ENCODE results near the gene RTF1. TPM values are rescaled to one million over a fixed set of nuclear protein-coding genes. Genes with fewer than 3 reads are reported as not detected.
A peak's percentile ranks its signal among the peaks of the same experiment; 100 is the strongest.

The RTF1 gene
- total and polyA plus RNA-seq, 2 donors (not counting 3 experiments of a cell fraction or from before 2014, with no cell fraction given), result 19.2 to 40.6 TPM

DNA sequence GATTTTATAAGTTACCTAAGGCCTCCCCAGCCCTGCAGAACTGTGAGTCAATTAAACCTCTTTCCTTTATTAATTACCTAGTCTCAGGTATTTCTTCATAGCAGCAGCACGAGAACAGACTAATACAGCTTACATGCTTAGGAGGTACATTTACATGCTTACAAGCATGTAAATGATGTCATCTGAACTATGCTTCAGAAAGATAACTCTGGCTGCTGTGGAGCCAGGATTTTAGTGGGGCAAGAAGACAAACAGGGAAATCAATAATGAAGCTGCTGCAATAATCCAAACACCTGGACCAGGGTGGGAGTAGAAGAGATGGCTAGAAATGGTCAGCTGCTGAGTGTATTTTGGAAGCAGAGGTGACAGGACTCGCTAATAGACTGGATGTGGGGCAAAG lies 24.2 kb upstream of the RTF1 start:
- DNase-seq (ENCODE audit: low read depth, low spot score), result no peak
- TF ChIP-seq, protein P1, sequence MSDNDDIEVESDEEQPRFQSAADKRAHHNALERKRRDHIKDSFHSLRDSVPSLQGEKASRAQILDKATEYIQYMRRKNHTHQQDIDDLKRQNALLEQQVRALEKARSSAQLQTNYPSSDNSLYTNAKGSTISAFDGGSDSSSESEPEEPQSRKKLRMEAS (IDR thresholded peaks at IDR 0.05; ENCODE audit: insufficient read depth, insufficient read length), result no peak
- TF ChIP-seq EZH2 (IDR thresholded peaks at IDR 0.05; ENCODE audit: borderline replicate concordance, low read depth, low read length, severe bottlenecking), result no peak
- no peak for TF ChIP-seq GATA2 (IDR thresholded peaks at IDR 0.05; ENCODE audit: insufficient read depth, insufficient read length, low read depth, low read length)
- TF ChIP-seq POLR2AphosphoS5 (IDR thresholded peaks at IDR 0.05; ENCODE audit: insufficient read depth, low read depth, low read length), result no peak
- no peak for TF ChIP-seq JUN (IDR thresholded peaks at IDR 0.05; ENCODE audit: borderline replicate concordance, insufficient read depth, insufficient read length, low read depth)
- H3K9ac ChIP-seq (replicated peaks; ENCODE audit: extremely low read depth, insufficient read depth, low read length), result no peak overlapping the region
- no peak overlapping the region for H3K27ac ChIP-seq (ENCODE audit: insufficient read depth, low read depth, low read length)
- H3K4me1 ChIP-seq (ENCODE audit: control insufficient read depth, extremely low read depth, insufficient read depth, low read length), result peaks cover 6% of the 10 kb centered on the region
- no peak overlapping the region for H3K4me2 ChIP-seq (ENCODE audit: insufficient read depth, low read length)
- no peak for FAIRE-seq
- H3K9me3 ChIP-seq (replicated peaks; ENCODE audit: control insufficient read depth, insufficient read depth, low read length), result no peaks in the 10 kb centered on the region
- H3K36me3 ChIP-seq (ENCODE audit: control insufficient read depth in 2 of 2, extremely low read depth in 1 of 2, insufficient read depth in 2 of 2, low read length in 2 of 2), result peaks cover 2 to 9% of the 10 kb centered on the region in 2 experiments
- no peak overlapping the region for H3K4me3 ChIP-seq (replicated peaks in 1 of 3; ENCODE audit: insufficient read depth in 1 of 3, low read depth in 1 of 3, low read length in 3 of 3)
- no peaks in the 10 kb centered on the region for H3K27me3 ChIP-seq (ENCODE audit: control insufficient read depth in 2 of 2, insufficient read depth in 2 of 2, low read length in 2 of 2)
- POLR2A ChIA-PET, result no interaction called here
- H3K9me1 ChIP-seq (replicated peaks; ENCODE audit: control insufficient read depth, extremely low read depth, insufficient read depth, low read length), result no peaks in the 10 kb centered on the region
- no TSS peak for BruUV-seq (replicated peaks)
- dilution Hi-C loops (cut with MboI; ENCODE audit: extremely low pct_ligation_motif_present, low sequenced_read_pairs), result no loop called here
- intact Hi-C loops (cut with micrococcal nuclease), result no loop called here
- H4K20me1 ChIP-seq (replicated peaks; ENCODE audit: control insufficient read depth, extremely low read depth, insufficient read depth, low read length), result no peaks in the 10 kb centered on the region
- H2AFZ ChIP-seq (ENCODE audit: low read depth, low read length), result no peak overlapping the region
- no peaks in the 10 kb centered on the region for H3K79me2 ChIP-seq (ENCODE audit: control insufficient read depth, insufficient read depth, low read length)
- CTCF ChIA-PET, result no interaction called here

DNA sequence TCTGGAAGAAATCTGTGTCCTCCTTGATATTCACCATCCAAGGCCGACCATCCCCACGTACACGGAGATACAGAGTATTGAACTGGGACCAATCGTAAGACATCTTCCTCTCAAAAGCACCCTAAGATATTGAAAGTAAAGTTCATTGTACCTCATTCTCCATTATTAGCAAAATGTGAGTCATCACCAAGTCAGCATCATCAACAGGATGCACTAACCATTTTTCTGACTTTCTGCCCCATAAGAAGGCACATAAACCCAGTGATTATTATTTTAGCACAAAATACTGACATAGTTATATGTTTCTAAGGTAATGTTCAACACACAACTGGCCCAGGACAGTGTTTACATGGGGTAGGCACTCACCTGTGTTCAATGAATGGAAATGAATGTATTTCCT lies 22.0 kb upstream of the RTF1 start:
- H3K9me3 ChIP-seq (replicated peaks; ENCODE audit: control insufficient read depth, insufficient read depth, low read length), result no peaks in the 10 kb centered on the region
- H3K9ac ChIP-seq (replicated peaks; ENCODE audit: extremely low read depth, insufficient read depth, low read length), result no peak overlapping the region
- H3K79me2 ChIP-seq (ENCODE audit: control insufficient read depth, insufficient read depth, low read length), result no peaks in the 10 kb centered on the region
- FAIRE-seq (peak; percentile 35), DNase-seq (ENCODE audit: low read depth, low spot score) (peak; percentile 9)
- dilution Hi-C loops (cut with MboI; ENCODE audit: extremely low pct_ligation_motif_present, low sequenced_read_pairs) (no loop called here), intact Hi-C loops (cut with micrococcal nuclease) (no loop called here)
- ChIA-PET POLR2A (no interaction called here), CTCF (no interaction called here)
- H3K27ac ChIP-seq (ENCODE audit: insufficient read depth, low read depth, low read length), result no peak overlapping the region
- peaks cover 2 to 9% of the 10 kb centered on the region in 2 experiments for H3K36me3 ChIP-seq (ENCODE audit: control insufficient read depth in 2 of 2, extremely low read depth in 1 of 2, insufficient read depth in 2 of 2, low read length in 2 of 2)
- H3K27me3 ChIP-seq (ENCODE audit: control insufficient read depth in 2 of 2, insufficient read depth in 2 of 2, low read length in 2 of 2), result no peaks in the 10 kb centered on the region
- TF ChIP-seq JUN (IDR thresholded peaks at IDR 0.05; ENCODE audit: borderline replicate concordance, insufficient read depth, insufficient read length, low read depth) (peak; percentile 13), MYC (IDR thresholded peaks at IDR 0.05; ENCODE audit: low read depth, low read length) (no peak), FOS (IDR thresholded peaks at IDR 0.05; ENCODE audit: borderline replicate concordance, insufficient read depth, low read length) (peak; percentile 63)
- no peaks in the 10 kb centered on the region for H4K20me1 ChIP-seq (replicated peaks; ENCODE audit: control insufficient read depth, extremely low read depth, insufficient read depth, low read length)
- H2AFZ ChIP-seq (ENCODE audit: low read depth, low read length), result no peak overlapping the region
- H3K4me1 ChIP-seq (ENCODE audit: control insufficient read depth, extremely low read depth, insufficient read depth, low read length), result peaks cover 6% of the 10 kb centered on the region
- no peak overlapping the region for H3K4me2 ChIP-seq (ENCODE audit: insufficient read depth, low read length)
- H3K4me3 ChIP-seq (replicated peaks in 1 of 3; ENCODE audit: insufficient read depth in 1 of 3, low read depth in 1 of 3, low read length in 3 of 3), result no peak overlapping the region
- no TSS peak for BruUV-seq (replicated peaks)
- H3K9me1 ChIP-seq (replicated peaks; ENCODE audit: control insufficient read depth, extremely low read depth, insufficient read depth, low read length), result no peaks in the 10 kb centered on the region

Data from endothelial cell of umbilical vein (primary cell).